ENCODE measurements around the gene SELENON.

DNA sequence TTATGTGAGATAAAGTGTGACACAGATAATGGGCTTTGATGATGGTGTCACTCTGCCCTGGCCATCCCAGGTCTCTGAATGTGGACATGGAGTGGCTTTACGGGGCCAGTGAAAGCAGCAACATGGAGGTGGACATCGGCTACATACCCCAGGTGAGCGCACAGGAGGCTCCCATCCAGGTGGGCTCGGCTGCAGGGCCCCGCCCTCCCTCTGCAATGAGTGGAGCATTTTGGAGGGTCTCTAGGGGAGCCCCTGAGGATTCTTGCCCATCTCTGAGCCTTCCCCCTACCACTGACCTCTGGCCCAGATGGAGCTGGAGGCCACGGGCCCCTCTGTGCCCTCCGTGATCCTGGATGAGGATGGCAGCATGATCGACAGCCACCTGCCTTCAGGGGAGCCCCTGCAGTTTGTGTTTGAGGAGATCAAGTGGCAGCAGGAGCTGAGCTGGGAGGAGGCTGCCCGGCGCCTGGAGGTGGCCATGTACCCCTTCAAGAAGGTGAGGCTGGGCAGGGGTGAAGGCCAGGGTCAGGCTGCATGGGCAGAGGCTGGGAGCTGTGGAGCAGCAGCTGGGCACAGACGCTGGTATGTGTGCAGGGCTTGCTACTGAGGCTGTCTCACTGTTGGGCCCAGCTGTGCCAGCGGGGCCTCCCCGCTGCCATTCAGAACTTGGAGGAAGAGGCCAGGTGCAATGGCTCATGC, 11.5 kb downstream of the SELENON start:
- TF ChIP-seq TAF1 (IDR thresholded peaks at IDR 0.05; ENCODE audit: low read depth, low read length) (no peak), POLR2AphosphoS5 (IDR thresholded peaks at IDR 0.05; ENCODE audit: low read depth, low read length) (no peak)

All from GM12891 (cell line).